ENCODE data around the gene MLYCD. TPM values are rescaled to one million over a fixed set of nuclear protein-coding genes. Genes with fewer than 3 reads are reported as not detected.

Gene MLYCD
- total RNA-seq, 2 donors from 2014 or later: 19.2 to 29.3 TPM

DNA sequence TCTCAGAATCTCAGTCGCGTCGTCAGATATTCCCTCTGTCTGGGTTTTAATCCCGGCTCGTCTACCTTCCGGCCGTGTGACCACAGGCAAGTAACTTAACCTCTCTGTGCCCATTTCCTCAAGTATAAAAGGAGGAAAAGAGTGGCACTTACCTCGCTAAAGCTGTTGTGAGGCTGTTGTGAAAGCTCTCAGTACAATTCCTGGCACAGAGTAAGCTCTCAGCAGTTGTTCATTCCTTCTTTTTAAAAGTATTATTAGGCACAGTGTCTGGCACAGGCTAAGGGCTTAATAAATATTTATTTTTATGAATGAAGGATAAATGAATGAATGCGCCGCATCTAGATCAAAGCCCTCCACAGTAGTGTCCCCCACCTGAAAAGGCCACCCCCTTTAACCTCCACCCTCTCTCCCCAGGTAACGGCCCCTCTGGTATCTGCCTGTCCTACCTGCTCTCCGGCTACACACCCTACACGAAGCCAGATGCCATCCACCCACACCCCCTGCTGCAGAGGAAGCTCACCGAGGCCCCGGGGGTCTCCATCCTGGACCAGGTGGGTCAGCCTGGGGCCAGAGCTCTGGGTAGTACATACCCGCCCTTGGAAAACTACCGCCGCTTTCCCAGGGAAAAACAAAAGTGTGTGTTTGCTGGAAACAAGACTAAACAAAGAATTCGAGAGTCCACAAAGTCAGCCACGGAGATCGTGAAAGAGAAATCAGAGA lies 60.1 kb downstream of the MLYCD start:
- H3K36me3 ChIP-seq (replicated peaks in 1 of 2; ENCODE audit: insufficient read depth in 1 of 2, low read depth in 2 of 2): peaks cover 0 to 11% of the 10 kb centered on the region in 2 donors
- no peak for DNase-seq
- 79 to 84% methylated on average over 21 of the region's 21 CpGs for WGBS, 2 donors

DNA sequence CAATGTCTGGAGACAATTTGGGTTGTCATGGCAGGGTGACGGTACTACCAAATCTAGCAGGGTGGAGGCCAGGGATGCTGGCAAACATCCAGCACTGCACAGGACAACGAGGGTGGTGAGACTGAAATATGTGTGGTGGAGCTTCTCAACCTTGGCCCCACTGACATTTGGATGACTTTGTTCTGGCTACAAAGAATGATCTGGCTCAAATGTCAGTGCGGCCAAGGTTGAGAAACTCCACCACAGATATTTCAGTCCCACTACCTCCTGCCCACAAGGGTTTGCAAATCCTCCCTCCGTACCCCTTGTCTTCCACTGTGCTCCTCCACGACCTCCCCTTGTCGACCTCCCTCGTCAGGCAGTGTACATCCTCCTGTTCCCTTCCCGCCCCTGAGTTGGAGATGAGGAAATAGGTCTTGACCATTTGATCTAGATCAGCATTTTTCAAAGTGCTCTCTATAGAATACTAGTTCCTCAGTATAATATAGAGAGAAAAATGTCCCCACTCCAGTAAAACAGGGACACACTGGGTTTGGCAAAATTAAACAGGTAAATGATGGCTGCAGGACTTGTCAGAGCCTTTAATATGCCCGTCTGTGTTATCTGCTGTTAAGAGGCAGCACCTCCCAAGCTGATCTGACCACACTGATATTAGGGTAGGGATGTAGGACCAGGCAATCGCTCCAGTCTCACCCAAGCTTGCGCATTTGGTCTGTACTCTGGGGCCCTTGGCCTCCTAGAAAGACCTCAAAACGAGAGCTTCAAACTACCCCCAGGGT lies 60.9 kb downstream of the MLYCD start:
- H3K36me3 ChIP-seq (replicated peaks in 1 of 2; ENCODE audit: insufficient read depth in 1 of 2, low read depth in 2 of 2): peaks cover 0 to 11% of the 10 kb centered on the region in 2 donors
- TF ChIP-seq POLR2A (IDR thresholded peaks at IDR 0.05): no peak
- TF ChIP-seq, protein P1, sequence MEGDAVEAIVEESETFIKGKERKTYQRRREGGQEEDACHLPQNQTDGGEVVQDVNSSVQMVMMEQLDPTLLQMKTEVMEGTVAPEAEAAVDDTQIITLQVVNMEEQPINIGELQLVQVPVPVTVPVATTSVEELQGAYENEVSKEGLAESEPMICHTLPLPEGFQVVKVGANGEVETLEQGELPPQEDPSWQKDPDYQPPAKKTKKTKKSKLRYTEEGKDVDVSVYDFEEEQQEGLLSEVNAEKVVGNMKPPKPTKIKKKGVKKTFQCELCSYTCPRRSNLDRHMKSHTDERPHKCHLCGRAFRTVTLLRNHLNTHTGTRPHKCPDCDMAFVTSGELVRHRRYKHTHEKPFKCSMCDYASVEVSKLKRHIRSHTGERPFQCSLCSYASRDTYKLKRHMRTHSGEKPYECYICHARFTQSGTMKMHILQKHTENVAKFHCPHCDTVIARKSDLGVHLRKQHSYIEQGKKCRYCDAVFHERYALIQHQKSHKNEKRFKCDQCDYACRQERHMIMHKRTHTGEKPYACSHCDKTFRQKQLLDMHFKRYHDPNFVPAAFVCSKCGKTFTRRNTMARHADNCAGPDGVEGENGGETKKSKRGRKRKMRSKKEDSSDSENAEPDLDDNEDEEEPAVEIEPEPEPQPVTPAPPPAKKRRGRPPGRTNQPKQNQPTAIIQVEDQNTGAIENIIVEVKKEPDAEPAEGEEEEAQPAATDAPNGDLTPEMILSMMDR (IDR thresholded peaks at IDR 0.05): no peak
- DNase-seq: no peak
- WGBS, 2 donors: 78 to 87% methylated on average over 12 of the region's 12 CpGs
- no peaks in the 10 kb centered on the region for H3K27me3 ChIP-seq
- no peak overlapping the region for H3K27ac ChIP-seq
- intact Hi-C loops (cut with DNase I): loop anchor here (10.0 kb wide), 2 partner anchors 85 to 235 kb away; partner anchors contain the start of genes ADAD2 and SLC38A8
- no peak overlapping the region for H3K4me3 ChIP-seq
- peaks cover 8% of the 10 kb centered on the region for H3K4me1 ChIP-seq
- no peak for ATAC-seq
- H3K9me3 ChIP-seq: no peaks in the 10 kb centered on the region

More for the DNA sequence above, 60.1 kb downstream of the MLYCD start:
- no peak for ATAC-seq
- no peaks in the 10 kb centered on the region for H3K27me3 ChIP-seq
- no peak overlapping the region for H3K4me3 ChIP-seq
- H3K9me3 ChIP-seq: no peaks in the 10 kb centered on the region
- peaks cover 16% of the 10 kb centered on the region for H3K4me1 ChIP-seq
- intact Hi-C loops (cut with DNase I): no loop called here
- H3K27ac ChIP-seq: no peak overlapping the region
- TF ChIP-seq, protein P1 (IDR thresholded peaks at IDR 0.05): no peak
- TF ChIP-seq POLR2A (IDR thresholded peaks at IDR 0.05): no peak

DNA sequence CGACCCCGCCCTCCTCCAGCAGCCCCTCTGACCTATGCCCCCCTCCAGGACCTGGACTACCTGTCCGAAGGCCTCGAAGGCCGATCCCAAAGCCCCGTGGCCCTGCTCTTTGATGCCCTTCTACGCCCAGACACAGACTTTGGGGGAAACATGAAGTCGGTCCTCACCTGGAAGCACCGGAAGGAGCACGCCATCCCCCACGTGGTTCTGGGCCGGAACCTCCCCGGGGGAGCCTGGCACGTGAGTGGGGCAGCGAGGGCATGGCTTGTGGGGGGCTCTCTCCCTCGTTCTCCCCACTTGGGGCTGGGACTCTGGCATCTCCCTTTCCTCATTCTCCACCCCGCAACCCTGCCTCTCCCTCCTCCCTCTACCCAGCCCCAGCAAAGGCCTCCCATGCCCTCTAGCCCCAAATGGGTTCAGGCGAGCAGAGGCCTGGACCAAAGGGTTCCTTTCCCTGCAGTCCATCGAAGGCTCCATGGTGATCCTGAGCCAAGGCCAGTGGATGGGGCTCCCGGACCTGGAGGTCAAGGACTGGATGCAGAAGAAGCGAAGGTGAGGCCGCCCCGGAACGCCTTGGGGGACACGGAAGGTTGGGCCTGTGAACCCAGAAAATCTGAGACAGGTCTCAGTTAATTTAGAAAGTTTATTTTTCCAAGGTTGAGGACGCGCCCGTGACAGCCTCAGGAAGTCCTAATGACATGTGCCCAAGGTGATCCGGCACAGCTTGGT lies 61.8 kb downstream of the MLYCD start:
- no peak for DNase-seq
- Histone ChIP-seq H3K36me3 (replicated peaks in 1 of 2; ENCODE audit: insufficient read depth in 1 of 2, low read depth in 2 of 2) (peaks cover 0 to 11% of the 10 kb centered on the region in 2 donors), H3K27ac (no peak overlapping the region), H3K4me1 (no peaks in the 10 kb centered on the region), H3K27me3 (no peaks in the 10 kb centered on the region), H3K9me3 (no peaks in the 10 kb centered on the region), H3K4me3 (no peak overlapping the region)
- intact Hi-C loops (cut with DNase I): loop anchor here (10.0 kb wide), 2 partner anchors 84 to 234 kb away; partner anchors contain the start of genes ADAD2 and SLC38A8
- 92 to 94% methylated on average over 26 to 28 of the region's 29 CpGs for WGBS, 2 donors
- no peak for ATAC-seq
- TF ChIP-seq, protein P1 (IDR thresholded peaks at IDR 0.05): no peak

DNA sequence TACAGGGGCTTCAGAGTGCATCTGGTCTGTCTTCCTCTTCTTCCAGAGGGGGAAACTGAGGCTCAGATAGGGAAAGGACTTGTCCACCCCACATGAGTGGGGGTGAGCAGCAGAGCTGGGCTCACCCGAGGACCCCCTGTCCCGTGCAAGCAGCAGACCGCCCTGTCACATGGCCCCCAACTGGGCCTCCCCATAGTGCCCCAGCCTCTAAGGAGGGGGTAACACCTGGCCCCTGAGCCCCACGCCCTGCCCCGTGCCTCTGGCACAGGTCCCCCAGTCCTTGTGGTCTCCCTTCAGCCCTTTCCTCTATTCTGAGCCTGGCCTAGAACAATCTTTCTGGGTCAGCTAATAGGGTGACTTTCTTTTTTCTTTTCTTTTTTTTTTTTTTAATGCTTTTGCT lies 62.7 kb downstream of the MLYCD start:
- no peak for DNase-seq
- 87 to 91% methylated on average over 2 to 5 of the region's 5 CpGs for WGBS, 2 donors
- ATAC-seq: no peak
- H3K27me3 ChIP-seq: no peaks in the 10 kb centered on the region
- H3K9me3 ChIP-seq: no peaks in the 10 kb centered on the region
- no peak overlapping the region for H3K27ac ChIP-seq
- H3K4me1 ChIP-seq: no peaks in the 10 kb centered on the region
- peaks cover 0 to 11% of the 10 kb centered on the region in 2 donors for H3K36me3 ChIP-seq (replicated peaks in 1 of 2; ENCODE audit: insufficient read depth in 1 of 2, low read depth in 2 of 2)
- no peak overlapping the region for H3K4me3 ChIP-seq
- TF ChIP-seq POLR2A (IDR thresholded peaks at IDR 0.05): no peak
- TF ChIP-seq, protein P1 (IDR thresholded peaks at IDR 0.05): no peak
- intact Hi-C loops (cut with DNase I): loop anchor here (10.0 kb wide), 2 partner anchors 83 to 233 kb away; partner anchors contain the start of genes ADAD2 and SLC38A8

Measured in body of pancreas (tissue), 4 donors.